MG63 (cell line): ENCODE data around the gene TREM1. TPM values are rescaled to one million over a fixed set of nuclear protein-coding genes. Genes with fewer than 3 reads are reported as not detected.
"Not testable (repeated sequence)": the region's sequence is repeated elsewhere in the genome, so short reads cannot be mapped to it uniquely, and the experiment has no call there.

Source experiments
- DNase-seq: peaks from one replicate; pipeline ENCODE4 v3.0.0-alpha.2; 2020
- H3K27me3 ChIP-seq: fragments of 250-450 bp; sonication (Bioruptor Pico); 2 replicates; pipeline ENCODE4 v1.5.1; 2020; ENCODE audit warnings: mild to moderate bottlenecking, moderate library complexity
- H3K36me3 ChIP-seq: fragments of 250-450 bp; sonication (Bioruptor Pico); 2 replicates; pipeline ENCODE4 v1.5.1; 2020; ENCODE audit warnings: mild to moderate bottlenecking, moderate library complexity
- H3K4me3 ChIP-seq: fragments of 250-450 bp; sonication (Bioruptor Pico); 2 replicates; pipeline ENCODE4 v1.5.1; 2020; ENCODE audit warnings: mild to moderate bottlenecking, moderate library complexity
- H3K9me3 ChIP-seq: fragments of 250-450 bp; sonication (Bioruptor Pico); 2 replicates; pipeline ENCODE4 v1.5.1; 2020; ENCODE audit warnings: mild to moderate bottlenecking, moderate library complexity
- total RNA-seq: library from RNA; depleted of rRNA; stranded (reverse); fragments of >200 nt; shearing (Covaris generic); gene quantifications from 2 replicates; pipeline ENCODE4 v1.2.3, GENCODE V29; 2014; ENCODE audit warnings: low replicate concordance; rRNA removed

TREM1 gene
- total RNA-seq, 1 experiment from 2014 or later, result not detected

GRCh38 chr6:41247882-41248705 is 38.4 kb downstream of the TREM1 start:
- DNase-seq, result no peak
- Histone ChIP-seq H3K36me3 (no peaks in the 10 kb centered on the region), H3K27me3 (no peaks in the 10 kb centered on the region), H3K4me3 (no peak overlapping the region), H3K9me3 (no peaks in the 10 kb centered on the region)

- Histone ChIP-seq H3K4me3 (no peak overlapping the region), H3K36me3 (no peaks in the 10 kb centered on the region), H3K27me3 (no peaks in the 10 kb centered on the region), H3K9me3 (no peaks in the 10 kb centered on the region)
- DNase-seq, result no peak
Observed at GRCh38 chr6:41247288-41247865, 39.1 kb downstream of the TREM1 start.

- not testable (repeated sequence) for H3K4me3 ChIP-seq, DNase-seq, H3K36me3 ChIP-seq, H3K9me3 ChIP-seq, H3K27me3 ChIP-seq
Observed at GRCh38 chr6:41246529-41246928, 40.0 kb downstream of the TREM1 start.

GRCh38 chr6:41239467-41240159 is 46.9 kb downstream of the TREM1 start:
- H3K4me3 ChIP-seq, result no peak overlapping the region
- DNase-seq, result no peak
- H3K9me3 ChIP-seq, result no peaks in the 10 kb centered on the region
- H3K36me3 ChIP-seq, result no peaks in the 10 kb centered on the region
- H3K27me3 ChIP-seq, result peaks cover 8% of the 10 kb centered on the region

- H3K27me3 ChIP-seq, result peaks cover 8% of the 10 kb centered on the region
- H3K9me3 ChIP-seq, result no peaks in the 10 kb centered on the region
- H3K4me3 ChIP-seq, result no peak overlapping the region
- no peaks in the 10 kb centered on the region for H3K36me3 ChIP-seq
- DNase-seq, result no peak
Observed at GRCh38 chr6:41237128-41237527, 49.4 kb downstream of the TREM1 start.

- no peak for DNase-seq
Observed at GRCh38 chr6:41236276-41236675, 50.2 kb downstream of the TREM1 start.

GRCh38 chr6:41232667-41233066 is 53.8 kb downstream of the TREM1 start:
- Histone ChIP-seq H3K27me3 (no peaks in the 10 kb centered on the region; the same call in 1 of the 2 replicates), H3K4me3 (no peak overlapping the region), H3K36me3 (no peaks in the 10 kb centered on the region), H3K9me3 (no peaks in the 10 kb centered on the region)
- DNase-seq, result no peak

More at GRCh38 chr6:41236276-41236675, 50.2 kb downstream of the TREM1 start:
- Histone ChIP-seq H3K4me3 (no peak overlapping the region), H3K9me3 (no peaks in the 10 kb centered on the region), H3K27me3 (peaks cover 8% of the 10 kb centered on the region), H3K36me3 (no peaks in the 10 kb centered on the region)

GRCh38 chr6:41231246-41231645 is 55.2 kb downstream of the TREM1 start:
- H3K9me3 ChIP-seq, result no peaks in the 10 kb centered on the region
- no peaks in the 10 kb centered on the region for H3K36me3 ChIP-seq
- no peak overlapping the region for H3K4me3 ChIP-seq
- H3K27me3 ChIP-seq, result no peaks in the 10 kb centered on the region; the same call in 1 of the 2 replicates
- DNase-seq, result no peak

GRCh38 chr6:41229721-41230120 is 56.8 kb downstream of the TREM1 start:
- Histone ChIP-seq H3K36me3 (no peaks in the 10 kb centered on the region), H3K4me3 (no peak overlapping the region), H3K9me3 (no peaks in the 10 kb centered on the region), H3K27me3 (peaks cover 2% of the 10 kb centered on the region; the same call in 1 of the 2 replicates)
- DNase-seq, result no peak

- no peak overlapping the region for H3K4me3 ChIP-seq
- H3K27me3 ChIP-seq, result peaks cover 2% of the 10 kb centered on the region; the same call in 1 of the 2 replicates
- DNase-seq, result no peak
- no peaks in the 10 kb centered on the region for H3K9me3 ChIP-seq
- H3K36me3 ChIP-seq, result no peaks in the 10 kb centered on the region
Observed at GRCh38 chr6:41228616-41229015, 57.9 kb downstream of the TREM1 start.

GRCh38 chr6:41228096-41228495 is 58.4 kb downstream of the TREM1 start, which contains the start of gene TREML4:
TSS of gene TREML4 (plus strand) at chr6:41228349. CDS start at chr6:41228428, 79 bp downstream.
- DNase-seq, result no peak
- H3K36me3 ChIP-seq, result no peaks in the 10 kb centered on the region
- no peak within 1 kb of the TSS for H3K4me3 ChIP-seq
- peaks cover 2% of the 10 kb centered on the region; the same call in 1 of the 2 replicates for H3K27me3 ChIP-seq
- H3K9me3 ChIP-seq, result no peaks in the 10 kb centered on the region

- Histone ChIP-seq H3K27me3 (0 out of 2 replicates have a peak, but pooled peaks cover 2% of the 10 kb centered on the region), H3K4me3 (no peak overlapping the region), H3K36me3 (no peaks in the 10 kb centered on the region), H3K9me3 (no peaks in the 10 kb centered on the region)
- no peak for DNase-seq
Observed at GRCh38 chr6:41226752-41227151, 59.7 kb downstream of the TREM1 start.

GRCh38 chr6:41224800-41225199 is 61.7 kb downstream of the TREM1 start:
- no peak for DNase-seq
- H3K4me3 ChIP-seq, result no peak overlapping the region
- no peaks in the 10 kb centered on the region for H3K9me3 ChIP-seq
- H3K27me3 ChIP-seq, result 0 out of 2 replicates have a peak, but pooled peaks cover 2% of the 10 kb centered on the region
- H3K36me3 ChIP-seq, result no peaks in the 10 kb centered on the region

Other genes with a start within 250 kb of the TREM1 start
- gene UNC5CL, start 247.5 kb downstream of the TREM1 start, total RNA-seq, result 0.20 TPM in 1 of 2 replicates, not detected in the other
- gene TSPO2, start 244.2 kb downstream of the TREM1 start, total RNA-seq, result not detected in 2 replicates
- gene APOBEC2, start 233.5 kb downstream of the TREM1 start, total RNA-seq, result not detected in 2 replicates
- 1.4 and 5.9 TPM in 2 replicates for gene OARD1, start 214.3 kb downstream of the TREM1 start, total RNA-seq
- gene NFYA, start 213.7 kb downstream of the TREM1 start, total RNA-seq, result 20.5 and 28.1 TPM in 2 replicates
- not detected in 2 replicates for gene TREML1, start 132.3 kb downstream of the TREM1 start, total RNA-seq
- not detected in 2 replicates for gene TREM2, start 123.6 kb downstream of the TREM1 start, total RNA-seq
- not detected in 2 replicates for gene TREML2, start 85.5 kb downstream of the TREM1 start, total RNA-seq
- not detected in 2 replicates for gene TREML4, start 58.3 kb downstream of the TREM1 start, total RNA-seq
- gene NCR2, start 48.9 kb upstream of the TREM1 start, total RNA-seq, result not detected in 2 replicates